H9 (cell line): Measurements from ENCODE around the gene LYST. TPM values are rescaled to one million over a fixed set of nuclear protein-coding genes. Genes with fewer than 3 reads are reported as not detected.

Experiments
- DNase-seq: peaks from one replicate; pipeline ENCODE4 v3.0.0-alpha.2; 2017
- H2AFZ ChIP-seq: one replicate; pipeline ENCODE4 v1.6.1; 2013; ENCODE audit warnings: mild to moderate bottlenecking, low read length, control low read depth, moderate library complexity
- H2AK5ac ChIP-seq: 2 replicates; pipeline ENCODE4 v1.6.1; 2013; ENCODE audit warnings: low read length, control low read depth, mixed read lengths; ENCODE audit not compliant: insufficient read length
- H2BK120ac ChIP-seq: one replicate; pipeline ENCODE4 v1.6.1; 2013; ENCODE audit warnings: low read depth, mild to moderate bottlenecking, low read length, control low read depth, inconsistent platforms; ENCODE audit not compliant: poor library complexity, severe bottlenecking
- H2BK12ac ChIP-seq: 2 replicates; pipeline ENCODE4 v1.6.1; 2013; ENCODE audit warnings: low read length, control low read depth, mixed read lengths, low read depth; ENCODE audit not compliant: insufficient read length
- H2BK15ac ChIP-seq: 2 replicates; pipeline ENCODE4 v1.6.1; 2013; ENCODE audit warnings: low read depth, low read length, control low read depth
- H2BK20ac ChIP-seq: one replicate; pipeline ENCODE4 v1.6.1; 2013; ENCODE audit warnings: low read depth, mild to moderate bottlenecking, low read length, control low read depth, inconsistent platforms; ENCODE audit not compliant: poor library complexity, severe bottlenecking
- H2BK5ac ChIP-seq: 2 replicates; pipeline ENCODE4 v1.6.1; 2013; ENCODE audit warnings: low read length, control low read depth, mixed read lengths; ENCODE audit not compliant: insufficient read length
- H3K14ac ChIP-seq: 2 replicates; pipeline ENCODE4 v1.6.1; 2013; ENCODE audit warnings: low read length, control low read depth; ENCODE audit not compliant: insufficient read depth
- H3K18ac ChIP-seq: 2 replicates; pipeline ENCODE4 v1.6.1; 2013; ENCODE audit warnings: low read depth, mild to moderate bottlenecking, mixed read lengths, low read length, control low read depth; ENCODE audit not compliant: insufficient read length
- H3K23ac ChIP-seq: 2 replicates; pipeline ENCODE4 v1.6.1; 2013; ENCODE audit warnings: low read length, control low read depth, mixed read lengths, low read depth; ENCODE audit not compliant: insufficient read length
- H3K23me2 ChIP-seq: 2 replicates; pipeline ENCODE4 v1.6.1; 2013; ENCODE audit warnings: low read depth, mild to moderate bottlenecking, mixed read lengths, low read length, control low read depth; ENCODE audit not compliant: insufficient read length, poor library complexity, severe bottlenecking
- H3K27ac ChIP-seq: 2 replicates; pipeline ENCODE4 v1.5.1; 2013; ENCODE audit warnings: low read length, control low read depth, mixed read lengths, low read depth; ENCODE audit not compliant: insufficient read length
- H3K27me3 ChIP-seq: 2 replicates; pipeline ENCODE4 v1.6.1; 2013; ENCODE audit warnings: low read length, control low read depth, inconsistent platforms; ENCODE audit not compliant: insufficient read depth
- H3K4ac ChIP-seq: 2 replicates; pipeline ENCODE4 v1.6.1; 2013; ENCODE audit warnings: low read depth, mild to moderate bottlenecking, control low read depth, inconsistent platforms, low read length, moderate library complexity
- H3K4me1 ChIP-seq: 2 replicates; pipeline ENCODE4 v1.6.1; 2013; ENCODE audit warnings: low read length, control low read depth, inconsistent platforms; ENCODE audit not compliant: insufficient read depth
- H3K4me2 ChIP-seq: 2 replicates; pipeline ENCODE4 v1.6.1; 2013; ENCODE audit warnings: low read length, control low read depth, mixed read lengths; ENCODE audit not compliant: insufficient read length, insufficient read depth
- H3K56ac ChIP-seq: 2 replicates; pipeline ENCODE4 v1.6.1; 2013; ENCODE audit warnings: low read depth, mild to moderate bottlenecking, mixed read lengths, low read length, control low read depth; ENCODE audit not compliant: insufficient read length
- H3K79me1 ChIP-seq: 2 replicates; pipeline ENCODE4 v1.6.1; 2013; ENCODE audit warnings: low read depth, mild to moderate bottlenecking, moderate library complexity, low read length, control low read depth, inconsistent platforms; ENCODE audit not compliant: insufficient read depth, poor library complexity, severe bottlenecking
- H3K79me2 ChIP-seq: 2 replicates; pipeline ENCODE4 v1.6.1; 2013; ENCODE audit warnings: low read length, control low read depth, inconsistent platforms; ENCODE audit not compliant: insufficient read depth
- H3K9ac ChIP-seq: 2 replicates; pipeline ENCODE4 v1.6.1; 2013; ENCODE audit warnings: low read length, control low read depth, mixed read lengths; ENCODE audit not compliant: insufficient read length; ENCODE audit errors: extremely low read depth
- H3K9me3 ChIP-seq: one replicate; pipeline ENCODE4 v1.6.1; 2013; ENCODE audit warnings: low read depth, low read length, inconsistent platforms; ENCODE audit not compliant: control insufficient read depth
- H3T11ph ChIP-seq: one replicate; pipeline ENCODE4 v1.6.1; 2013; ENCODE audit warnings: mild to moderate bottlenecking, low read length, control low read depth, inconsistent platforms
- H4K20me1 ChIP-seq: one replicate; pipeline ENCODE4 v1.6.1; 2013; ENCODE audit not compliant: control insufficient read depth, insufficient read length, insufficient read depth
- H4K5ac ChIP-seq: 2 replicates; pipeline ENCODE4 v1.6.1; 2013; ENCODE audit warnings: low read depth, mild to moderate bottlenecking, mixed read lengths, low read length, control low read depth; ENCODE audit not compliant: insufficient read length
- H4K8ac ChIP-seq: replicated peaks from 2 replicates; pipeline ENCODE4 v1.6.1; 2013; ENCODE audit warnings: low read length, control low read depth, mixed read lengths, low read depth; ENCODE audit not compliant: insufficient read length
- H4K91ac ChIP-seq: 2 replicates; pipeline ENCODE4 v1.6.1; 2013; ENCODE audit warnings: low read depth, mild to moderate bottlenecking, moderate library complexity, mixed read lengths, low read length, control low read depth; ENCODE audit not compliant: insufficient read length
- H3K27ac Mint-ChIP-seq, 3 experiments: 2 replicates in 2 of 3; 3 replicates in 1 of 3; pipeline ENCODE4 v1.8.0; 2020 to 2021; ENCODE audit warnings: mixed read lengths in 3 of 3, mild to moderate bottlenecking in 1 of 3, moderate library complexity in 1 of 3
- H3K27me3 Mint-ChIP-seq: 2 replicates; pipeline ENCODE4 v1.8.0; 2021; ENCODE audit warnings: low read depth, mild to moderate bottlenecking, moderate library complexity, mixed read lengths
- H3K36me3 Mint-ChIP-seq, 3 experiments: 2 replicates in 2 of 3; 3 replicates in 1 of 3; pipeline ENCODE4 v1.8.0; 2020 to 2021; ENCODE audit warnings: low read depth in 3 of 3, mixed read lengths in 3 of 3; ENCODE audit not compliant: insufficient read depth in 1 of 3
- H3K4me1 Mint-ChIP-seq, 2 experiments: 2 replicates each; pipeline ENCODE4 v1.8.0; 2020; ENCODE audit warnings: mixed read lengths in 2 of 2
- H3K4me3 Mint-ChIP-seq, 2 experiments: 2 replicates in 1 of 2; 3 replicates in 1 of 2; pipeline ENCODE4 v1.8.0; 2020 to 2021; ENCODE audit warnings: mild to moderate bottlenecking in 2 of 2, mixed read lengths in 2 of 2, moderate library complexity in 1 of 2
- H3K9me3 Mint-ChIP-seq, 2 experiments: 2 replicates in 1 of 2; 3 replicates in 1 of 2; pipeline ENCODE4 v1.8.0; 2020; ENCODE audit warnings: mild to moderate bottlenecking in 2 of 2, mixed read lengths in 2 of 2, moderate library complexity in 1 of 2
- CTCF ChIP-seq: fragments of 200-600 bp; sonication (generic); conservative IDR thresholded peaks from 3 replicates; pipeline ENCODE4 v1.8.0; 2021; ENCODE audit warnings: antibody characterized with exemption, mild to moderate bottlenecking
- WGBS: extraction: QIAGEN DNeasy Blood & Tissue Kit; methylation state at CpG from one replicate; pipeline ENCODE4 v1.1.7; 2013; ENCODE audit warnings: missing lambda C conversion rate, low lambda C conversion rate, mixed read lengths; ENCODE audit not compliant: insufficient read length; ENCODE audit errors: extremely low coverage; 5-methylcytosine and 5-hydroxymethylcytosine counted together
- total RNA-seq: library from RNA; stranded (reverse); gene quantifications from 2 replicates; pipeline ENCODE4 v1.2.1, GENCODE V29; 2021

LYST gene
- total RNA-seq, 1 experiment from 2014 or later, result 0.13 TPM

GRCh38 chr1:235911876-235912275 lies 45.2 kb upstream of the LYST start:
- H2BK12ac ChIP-seq, result no peak overlapping the region
- H4K20me1 ChIP-seq, result no peaks in the 10 kb centered on the region
- no peak overlapping the region for H3K18ac ChIP-seq
- H3K14ac ChIP-seq, result no peak overlapping the region
- no peak overlapping the region for H2BK120ac ChIP-seq
- H3K23me2 ChIP-seq, result no peaks in the 10 kb centered on the region
- H3K9me3 ChIP-seq, result no peaks in the 10 kb centered on the region
- no peaks in the 10 kb centered on the region for H3K4me1 ChIP-seq
- H4K5ac ChIP-seq, result no peak overlapping the region
- no peak overlapping the region for H3K4me2 ChIP-seq
- no peaks in the 10 kb centered on the region for H3K79me2 ChIP-seq
- Mint-ChIP-seq H3K36me3 (no peaks in the 10 kb centered on the region), H3K27ac (no peak overlapping the region), H3K27me3 (peaks cover 13% of the 10 kb centered on the region), H3K9me3 (no peaks in the 10 kb centered on the region; a peak in 1 of 5 replicates), H3K4me3 (no peak overlapping the region), H3K4me1 (peaks cover 13 to 17% of the 10 kb centered on the region in 2 experiments)
- H3K79me1 ChIP-seq, result no peaks in the 10 kb centered on the region
- no peak overlapping the region for H3K23ac ChIP-seq
- no peak overlapping the region for H3K56ac ChIP-seq
- H3K27me3 ChIP-seq, result no peaks in the 10 kb centered on the region
- TF ChIP-seq CTCF, result no peak
- no peak overlapping the region for H3K9ac ChIP-seq
- no peak overlapping the region for H3K4ac ChIP-seq
- H2BK15ac ChIP-seq, result no peak overlapping the region
- no peak overlapping the region for H2AK5ac ChIP-seq
- no peak overlapping the region for H2BK20ac ChIP-seq
- no peak for DNase-seq
- WGBS, result no CpG with 5 or more reads among the region's 6 CpGs
- no peak overlapping the region for H2BK5ac ChIP-seq
- no peak overlapping the region for H3K27ac ChIP-seq
- H3T11ph ChIP-seq, result no peak overlapping the region
- H2AFZ ChIP-seq, result no peak overlapping the region
- no peak overlapping the region for H4K91ac ChIP-seq
- no peak overlapping the region for H4K8ac ChIP-seq
